NCI-H510A (cell line): ENCODE results near the gene PI16.

Experiments
- DNase-seq: peaks from one replicate; lab custom pipeline; 2025; lab: John Stamatoyannopoulos, UW

The PI16 gene

GRCh38 chr6:36957773-36958271, 3.3 kb downstream of the PI16 start:
- no peak for DNase-seq

GRCh38 chr6:36958775-36959554, 4.4 kb downstream of the PI16 start:
- DNase-seq: no peak

GRCh38 chr6:36959555-36960250, 5.2 kb downstream of the PI16 start:
- no peak for DNase-seq

GRCh38 chr6:36961441-36962435, 7.2 kb downstream of the PI16 start:
- DNase-seq: no peak

- DNase-seq: peak; percentile 38
These were observed 8.3 kb downstream of the PI16 start for GRCh38 chr6:36962874-36963273.

GRCh38 chr6:36963451-36964290, 9.1 kb downstream of the PI16 start:
- no peak for DNase-seq

- no peak for DNase-seq
These were observed 9.8 kb downstream of the PI16 start for GRCh38 chr6:36964349-36964748.

- DNase-seq: no peak
These were observed 10.4 kb downstream of the PI16 start for GRCh38 chr6:36964908-36965307.

GRCh38 chr6:36967301-36967700, 12.8 kb downstream of the PI16 start:
- no peak for DNase-seq

GRCh38 chr6:36967757-36968156, 13.2 kb downstream of the PI16 start:
- no peak for DNase-seq

GRCh38 chr6:36968266-36968977, 13.9 kb downstream of the PI16 start:
- DNase-seq: no peak

- no peak for DNase-seq
These were observed 14.7 kb downstream of the PI16 start for GRCh38 chr6:36969240-36969691.

GRCh38 chr6:36969988-36970891, 15.7 kb downstream of the PI16 start:
- no peak for DNase-seq

GRCh38 chr6:36970892-36971842, 16.6 kb downstream of the PI16 start:
- no peak for DNase-seq

- DNase-seq: no peak
These were observed 17.6 kb downstream of the PI16 start for GRCh38 chr6:36971921-36972673.

GRCh38 chr6:36973190-36973589, 18.7 kb downstream of the PI16 start:
- DNase-seq: no peak

- DNase-seq: no peak
These were observed 19.1 kb downstream of the PI16 start for GRCh38 chr6:36973647-36974046.
